Karpas-422 (cell line): ENCODE data around the gene TYW1. TPM values are rescaled to one million over a fixed set of nuclear protein-coding genes. Genes with fewer than 3 reads are reported as not detected.
"Not testable (repeated sequence)": the region's sequence is repeated elsewhere in the genome, so short reads cannot be mapped to it uniquely, and the experiment has no call there.

Experiments used
- DNase-seq: peaks from one replicate; pipeline ENCODE4 v3.0.0-alpha.2; 2015
- H2AFZ ChIP-seq: fragments of 200-600 bp; sonication (generic); 2 replicates; pipeline ENCODE4 v1.6.1; 2014; ENCODE audit warnings: antibody characterized with exemption, low read length, mixed read lengths
- H3K27ac ChIP-seq: fragments of 200-600 bp; sonication (generic); 2 replicates; pipeline ENCODE4 v1.5.1; 2014; ENCODE audit warnings: mild to moderate bottlenecking, low read length, moderate library complexity
- H3K27me3 ChIP-seq: fragments of 200-600 bp; sonication (generic); 2 replicates; pipeline ENCODE4 v1.6.1; 2014; ENCODE audit warnings: low read length, mixed read lengths
- H3K36me3 ChIP-seq: fragments of 200-600 bp; sonication (generic); 2 replicates; pipeline ENCODE4 v1.6.1; 2014; ENCODE audit warnings: low read length, mixed read lengths; ENCODE audit not compliant: insufficient read depth
- H3K4me1 ChIP-seq: fragments of 200-600 bp; sonication (generic); 2 replicates; pipeline ENCODE4 v1.6.1; 2014; ENCODE audit warnings: mild to moderate bottlenecking, low read length, mixed read lengths
- H3K4me2 ChIP-seq: fragments of 200-600 bp; sonication (generic); 2 replicates; pipeline ENCODE4 v1.6.1; 2014; ENCODE audit warnings: low read length, low read depth, mild to moderate bottlenecking; ENCODE audit not compliant: poor library complexity, severe bottlenecking
- H3K4me3 ChIP-seq: fragments of 200-600 bp; sonication (generic); 2 replicates; pipeline ENCODE4 v1.5.1; 2014; ENCODE audit warnings: mild to moderate bottlenecking, antibody characterized with exemption, low read length, mixed read lengths
- H3K79me2 ChIP-seq: fragments of 200-600 bp; sonication (generic); 2 replicates; pipeline ENCODE4 v1.6.1; 2014; ENCODE audit warnings: mild to moderate bottlenecking, low read length, mixed read lengths
- H3K9ac ChIP-seq: fragments of 200-600 bp; sonication (generic); 2 replicates; pipeline ENCODE4 v1.6.0; 2014; ENCODE audit warnings: low read length
- H3K9me2 ChIP-seq: fragments of 200-600 bp; sonication (generic), shearing (Covaris generic); replicated peaks from 2 replicates; pipeline ENCODE4 v1.6.0; 2014; ENCODE audit warnings: mild to moderate bottlenecking, low read length, moderate library complexity; ENCODE audit not compliant: insufficient read depth
- H3K9me3 ChIP-seq: fragments of 300-700, 200-600 bp; sonication (generic); 2 replicates; pipeline ENCODE4 v1.6.1; 2014; ENCODE audit warnings: low read length, mixed read lengths
- H4K20me1 ChIP-seq: fragments of 200-600 bp; sonication (generic); 2 replicates; pipeline ENCODE4 v1.6.1; 2014; ENCODE audit warnings: mild to moderate bottlenecking, antibody characterized with exemption, low read length, low read depth; ENCODE audit not compliant: insufficient read depth
- total RNA-seq: library from RNA; depleted of rRNA; stranded (reverse); fragments of >200 nt; shearing (Covaris generic); gene quantifications from 2 replicates; pipeline ENCODE4 v1.2.3, GENCODE V29; 2014; ENCODE audit warnings: low replicate concordance

Gene TYW1
- total RNA-seq, 1 experiment from 2014 or later, result 21.5 TPM

- not testable (repeated sequence) for H3K4me1 ChIP-seq, H3K79me2 ChIP-seq, H3K36me3 ChIP-seq
Observed at GRCh38 chr7:67189160-67189559, 192.5 kb downstream of the TYW1 start.

DNA sequence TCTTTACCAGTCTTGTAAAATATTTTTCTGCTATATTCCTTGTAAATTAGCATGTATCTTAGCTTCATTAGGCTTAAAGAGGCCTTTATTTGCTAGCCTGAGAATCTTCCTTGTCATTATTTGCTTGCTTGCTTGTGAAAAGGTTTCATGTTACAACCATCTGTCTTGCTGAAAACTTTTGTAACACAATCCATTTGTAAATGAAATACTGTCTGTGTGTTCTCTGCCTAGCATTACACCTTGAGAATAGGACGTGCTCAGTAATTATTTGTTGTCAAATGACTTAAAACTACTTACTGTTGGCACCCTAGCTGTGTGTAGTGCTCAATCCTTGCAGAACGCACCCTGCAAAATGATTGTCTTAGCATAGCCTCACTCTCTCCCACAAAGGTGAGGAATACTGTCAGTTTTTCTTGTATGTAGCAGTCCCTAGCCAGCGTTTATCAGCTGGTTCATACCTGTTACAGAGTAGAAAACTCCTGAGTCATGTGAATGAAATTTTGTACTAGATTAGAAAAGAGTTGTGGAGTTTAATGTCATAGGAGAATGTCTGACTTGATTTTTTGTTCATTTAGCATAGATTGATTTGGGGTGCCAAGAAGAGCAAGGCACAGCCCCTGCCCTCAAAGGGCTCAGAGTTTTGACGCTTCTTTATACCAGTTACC lies 193.3 kb downstream of the TYW1 start:
- H3K79me2 ChIP-seq, H3K4me2 ChIP-seq, H2AFZ ChIP-seq, H3K27ac ChIP-seq, H3K27me3 ChIP-seq, H3K4me3 ChIP-seq, H3K9me2 ChIP-seq, H3K36me3 ChIP-seq, H4K20me1 ChIP-seq, H3K4me1 ChIP-seq, H3K9me3 ChIP-seq, H3K9ac ChIP-seq, DNase-seq: not testable (repeated sequence)

More at GRCh38 chr7:67189160-67189559, 192.5 kb downstream of the TYW1 start:
- H3K27ac ChIP-seq, H3K9me3 ChIP-seq, H3K4me2 ChIP-seq, H2AFZ ChIP-seq, H3K9ac ChIP-seq, H3K9me2 ChIP-seq, DNase-seq, H3K27me3 ChIP-seq, H4K20me1 ChIP-seq, H3K4me3 ChIP-seq: not testable (repeated sequence)

- not testable (repeated sequence) for H3K36me3 ChIP-seq, H3K4me2 ChIP-seq, H3K4me3 ChIP-seq, H3K79me2 ChIP-seq, H3K9me2 ChIP-seq, H3K4me1 ChIP-seq, H3K27ac ChIP-seq, H2AFZ ChIP-seq, H3K27me3 ChIP-seq, H4K20me1 ChIP-seq, DNase-seq, H3K9me3 ChIP-seq, H3K9ac ChIP-seq
Observed at GRCh38 chr7:67191002-67191720, 194.5 kb downstream of the TYW1 start.

- not testable (repeated sequence) for H4K20me1 ChIP-seq, H3K9me3 ChIP-seq, H3K27ac ChIP-seq, H3K9ac ChIP-seq, DNase-seq, H3K79me2 ChIP-seq, H3K36me3 ChIP-seq, H3K4me3 ChIP-seq, H3K4me1 ChIP-seq, H3K27me3 ChIP-seq, H2AFZ ChIP-seq, H3K9me2 ChIP-seq, H3K4me2 ChIP-seq
Observed at GRCh38 chr7:67192123-67192702, 195.6 kb downstream of the TYW1 start.

DNA sequence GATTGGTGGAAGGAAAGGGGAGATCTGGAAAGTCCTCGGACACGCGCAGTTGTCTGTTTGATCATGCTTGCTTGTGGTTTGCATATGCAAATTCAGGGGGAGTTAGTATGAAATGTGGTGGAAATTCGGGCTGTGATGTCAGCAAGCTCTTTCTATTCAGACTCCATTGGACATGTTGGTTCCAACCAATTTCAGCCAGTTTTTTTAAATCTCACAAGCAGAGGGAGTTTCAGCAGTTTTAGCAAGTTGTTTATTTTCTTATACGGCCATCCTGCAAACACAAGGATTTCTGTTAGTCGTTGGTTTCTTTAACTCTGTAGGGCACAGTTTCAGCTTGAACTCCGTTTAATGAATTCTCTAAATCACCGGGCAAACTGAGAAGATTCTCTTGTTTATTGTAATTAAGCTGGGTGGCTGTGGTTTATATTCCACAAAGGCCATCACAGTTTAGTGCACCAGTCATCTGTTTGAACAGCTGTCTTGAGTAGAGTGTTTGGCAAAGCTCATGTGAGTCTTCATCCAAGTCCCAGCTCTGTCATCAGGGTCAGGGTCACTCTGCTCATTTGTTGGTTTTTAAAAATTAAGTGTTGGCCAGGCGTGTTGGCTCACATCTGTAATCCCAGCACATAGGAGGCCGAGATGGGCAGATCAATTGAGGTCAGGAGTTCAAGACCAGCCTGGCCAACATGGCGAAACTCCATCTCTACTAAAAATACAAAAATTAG lies 196.4 kb downstream of the TYW1 start:
- not testable (repeated sequence) for DNase-seq

DNA sequence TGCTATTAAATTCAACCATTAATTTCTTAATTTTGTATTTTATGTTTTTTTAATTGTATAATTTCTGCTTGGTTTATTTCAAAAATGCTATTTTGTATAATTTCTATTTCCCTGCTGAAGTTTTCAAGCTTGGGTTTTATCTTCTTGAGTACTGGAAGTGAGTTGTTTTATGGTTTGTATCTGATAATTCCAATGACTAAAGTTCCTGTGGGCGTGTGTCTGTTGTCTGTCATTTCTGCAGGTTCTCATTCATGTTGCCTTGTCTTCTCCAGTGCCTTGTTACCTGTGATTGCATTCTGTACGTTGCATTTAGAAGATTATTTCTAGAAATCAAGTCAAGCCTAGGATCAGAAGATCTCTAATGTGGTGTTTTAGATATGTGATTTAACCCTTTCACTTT lies 199.5 kb downstream of the TYW1 start:
- not testable (repeated sequence) for H3K9ac ChIP-seq, H3K9me2 ChIP-seq, H3K4me2 ChIP-seq, H3K27me3 ChIP-seq, H3K36me3 ChIP-seq, DNase-seq, H2AFZ ChIP-seq, H3K9me3 ChIP-seq, H3K4me1 ChIP-seq, H3K79me2 ChIP-seq, H3K27ac ChIP-seq, H4K20me1 ChIP-seq, H3K4me3 ChIP-seq

More for the DNA sequence above, 196.4 kb downstream of the TYW1 start:
- H3K27ac ChIP-seq, H3K9me2 ChIP-seq, H3K4me2 ChIP-seq, H2AFZ ChIP-seq, H3K9ac ChIP-seq, H3K36me3 ChIP-seq, H4K20me1 ChIP-seq, H3K79me2 ChIP-seq, H3K4me1 ChIP-seq, H3K4me3 ChIP-seq, H3K9me3 ChIP-seq, H3K27me3 ChIP-seq: not testable (repeated sequence)

- H3K79me2 ChIP-seq, H3K36me3 ChIP-seq, H3K9me2 ChIP-seq, H3K27ac ChIP-seq, H3K9me3 ChIP-seq, H2AFZ ChIP-seq, DNase-seq, H3K9ac ChIP-seq, H3K27me3 ChIP-seq, H3K4me3 ChIP-seq, H3K4me2 ChIP-seq, H3K4me1 ChIP-seq, H4K20me1 ChIP-seq: not testable (repeated sequence)
Observed at GRCh38 chr7:67198865-67199526, 202.4 kb downstream of the TYW1 start.

DNA sequence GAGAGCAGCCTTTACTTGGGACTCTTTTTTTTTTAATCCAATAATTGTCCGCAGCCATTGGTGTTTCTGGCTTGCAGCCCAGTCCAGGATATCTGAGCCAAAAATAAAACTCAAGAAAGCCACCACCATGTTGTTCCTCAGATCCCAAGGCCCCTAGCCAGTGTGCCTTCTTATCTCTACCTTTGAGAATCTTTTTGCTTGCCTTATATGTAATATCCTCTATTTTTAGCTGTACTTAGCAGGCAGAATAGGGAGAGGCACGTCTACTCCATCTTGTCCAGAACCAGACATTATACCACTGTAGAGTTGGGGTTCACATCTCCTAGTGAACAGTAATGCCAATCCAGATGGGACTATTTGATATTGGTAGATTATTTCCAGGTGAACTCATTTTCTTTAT lies 209.1 kb downstream of the TYW1 start:
- not testable (repeated sequence) for H3K4me1 ChIP-seq, H3K27ac ChIP-seq, DNase-seq, H3K4me3 ChIP-seq, H2AFZ ChIP-seq, H3K36me3 ChIP-seq, H3K9me3 ChIP-seq, H4K20me1 ChIP-seq, H3K9ac ChIP-seq, H3K9me2 ChIP-seq, H3K4me2 ChIP-seq, H3K27me3 ChIP-seq, H3K79me2 ChIP-seq
